ENCODE data around the gene PGA5.
"Not testable (repeated sequence)": the region's sequence is repeated elsewhere in the genome, so short reads cannot be mapped to it uniquely, and the experiment has no call there.

DNA sequence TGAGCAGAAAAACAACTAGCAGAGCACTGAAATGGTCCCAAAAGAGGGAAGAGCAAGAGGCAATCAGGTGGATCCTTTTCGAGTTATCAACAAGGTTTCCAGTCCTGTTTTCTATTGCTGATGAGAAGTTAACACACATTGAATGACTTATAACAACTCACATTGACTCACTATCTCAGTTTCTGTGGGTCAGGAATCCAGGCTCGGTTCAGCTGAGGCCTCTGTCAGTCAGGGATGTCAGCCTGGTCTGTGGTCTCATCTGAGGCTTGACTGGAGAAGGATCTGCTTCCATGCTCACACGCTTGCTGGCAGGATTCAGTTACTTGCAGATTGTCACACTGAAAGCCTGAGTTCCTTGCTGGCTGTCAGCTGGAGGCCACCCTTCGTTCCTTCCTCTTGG, 3.8 kb upstream of the PGA5 start:
- not testable (repeated sequence) for TF ChIP-seq ESRRG, SNAI2 (CRISPR knock-in tag; IDR thresholded peaks at IDR 0.05)
